Central memory CD4-positive, alpha-beta T cell (primary cell): ENCODE results near the gene LGALSL.

Experiments
- DNase-seq: peaks from one replicate; pipeline ENCODE4 v3.0.0; 2022

The LGALSL gene

DNA sequence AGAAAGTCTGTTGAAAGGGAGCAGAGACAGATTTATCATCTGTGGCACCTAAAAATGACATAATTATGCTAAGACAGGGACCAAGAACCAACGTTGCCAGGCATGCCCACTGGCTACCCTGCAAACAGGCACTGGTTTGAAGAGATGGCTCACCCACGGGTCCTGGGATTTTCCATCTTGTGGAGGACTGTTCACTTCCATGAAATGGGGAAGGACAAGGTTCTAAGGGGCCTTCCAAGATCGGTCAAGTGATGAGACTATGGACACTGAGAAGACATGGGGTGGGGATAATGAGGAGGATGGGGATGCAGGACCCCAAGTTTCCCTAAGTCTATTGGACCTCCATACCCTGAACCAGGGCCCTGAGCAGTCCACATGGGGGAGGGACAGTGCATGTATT, 18.9 kb downstream of the LGALSL start:
- no peak for DNase-seq

DNA sequence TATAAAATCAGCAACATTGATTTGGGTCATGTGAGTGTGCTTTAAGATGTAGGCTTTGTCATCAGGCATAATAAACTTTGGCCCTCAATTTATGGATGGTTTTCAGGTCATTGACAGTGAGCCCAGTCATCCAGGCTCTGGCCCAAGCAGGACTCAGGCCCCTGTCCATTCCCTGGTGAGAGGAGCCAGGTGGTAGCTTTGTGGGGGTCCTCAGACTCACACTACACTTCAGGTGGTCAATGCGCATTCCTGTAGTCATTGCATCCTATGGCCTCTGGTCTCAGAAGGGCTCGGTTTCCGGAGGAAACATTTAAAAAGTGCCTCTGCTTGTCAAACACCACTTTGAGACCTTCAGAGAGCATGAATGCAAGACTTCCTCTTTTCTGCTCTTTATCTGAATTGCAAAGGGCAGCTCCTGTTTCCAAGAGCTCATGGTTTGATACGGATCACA, 20.2 kb downstream of the LGALSL start:
- DNase-seq, result no peak

DNA sequence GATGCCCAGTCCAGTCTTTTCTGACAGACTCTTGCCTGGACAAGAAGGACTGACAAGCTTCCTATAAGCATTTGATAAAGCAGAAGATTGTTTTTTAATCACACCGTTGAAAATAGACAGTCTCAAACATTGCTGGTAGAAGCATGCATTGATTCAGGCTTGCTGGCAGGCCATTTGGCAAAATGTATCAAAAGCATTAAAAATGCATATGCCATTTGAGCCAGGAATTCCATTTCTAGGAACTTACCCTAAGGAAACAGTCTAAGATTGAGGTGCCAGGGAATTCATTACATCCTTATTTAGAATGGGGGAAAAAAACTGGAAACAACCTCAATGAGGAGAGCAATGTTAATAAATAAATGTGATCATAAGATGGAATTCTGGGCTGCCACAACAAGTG, 20.7 kb downstream of the LGALSL start:
- DNase-seq, result no peak

DNA sequence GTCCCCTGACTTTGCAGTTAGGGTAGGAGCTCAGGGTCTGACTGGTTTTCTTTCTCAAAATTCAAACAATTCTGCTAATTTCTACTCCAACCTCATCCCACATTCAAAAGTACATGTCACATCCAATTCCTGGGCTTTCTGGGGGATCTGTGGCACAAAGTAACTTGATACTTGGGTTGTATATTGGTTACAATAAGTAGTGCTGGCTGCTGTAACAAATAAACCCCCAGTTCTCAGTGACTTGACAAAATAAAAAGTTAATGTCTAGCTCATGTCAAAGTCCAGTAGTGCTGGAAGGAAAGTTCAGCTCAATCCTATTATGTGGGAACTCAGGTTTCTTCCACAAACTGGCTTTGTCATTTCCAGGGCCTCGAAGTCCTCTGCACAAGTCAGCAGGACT, 23.1 kb downstream of the LGALSL start:
- no peak for DNase-seq

DNA sequence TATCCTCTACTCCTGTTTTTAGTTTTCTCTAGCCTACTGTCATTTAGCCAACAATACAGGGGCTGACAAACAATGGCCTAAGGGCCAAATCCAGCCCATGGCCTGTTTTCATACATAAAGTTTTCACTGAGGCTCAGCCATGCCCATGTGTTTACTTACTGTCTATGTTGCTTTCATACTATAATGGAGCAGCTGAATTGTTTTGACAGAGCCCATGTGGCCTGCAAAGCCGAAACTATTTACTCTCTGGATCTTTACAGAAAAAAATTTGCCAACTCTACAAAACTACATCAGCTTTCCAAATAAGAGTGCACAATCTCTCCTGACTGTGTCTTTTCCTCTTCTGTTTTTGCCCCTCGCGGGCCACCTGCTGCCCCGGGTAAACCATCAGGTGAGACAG, 24.0 kb downstream of the LGALSL start:
- no peak for DNase-seq

DNA sequence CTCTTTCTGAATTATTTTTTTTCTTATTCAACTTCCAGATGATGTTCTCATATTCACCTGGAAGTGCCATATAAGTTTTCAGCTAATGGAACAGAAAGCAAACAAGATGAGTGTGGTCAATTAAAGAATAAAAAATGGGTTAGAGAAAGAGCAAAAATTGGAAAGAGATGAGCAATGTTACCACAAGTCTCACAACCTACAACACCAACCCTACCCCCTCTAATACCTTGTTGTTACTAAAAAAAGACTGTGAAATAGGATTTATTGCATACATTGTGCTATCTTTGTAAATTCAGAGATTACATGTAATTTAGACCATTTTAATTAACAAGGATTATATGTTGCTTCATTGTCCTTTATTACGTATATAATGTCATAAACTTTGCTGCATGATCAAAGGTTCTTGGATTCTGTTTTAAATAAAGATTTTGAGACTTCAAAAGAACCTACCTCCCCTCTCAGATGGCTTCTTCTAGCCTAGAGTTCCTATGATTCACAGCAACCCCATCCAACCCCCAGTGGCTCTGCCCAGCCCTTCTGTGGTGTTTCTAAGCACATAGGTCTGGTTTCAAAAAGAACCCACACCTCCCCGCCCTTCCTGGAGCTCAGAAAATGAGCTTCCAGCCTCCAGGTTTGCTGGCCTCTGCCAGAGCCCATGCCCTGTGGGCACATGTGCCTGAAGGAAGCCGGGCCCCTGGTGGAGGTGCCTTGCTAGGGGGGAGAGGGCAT, 24.7 kb downstream of the LGALSL start:
- DNase-seq, result no peak

DNA sequence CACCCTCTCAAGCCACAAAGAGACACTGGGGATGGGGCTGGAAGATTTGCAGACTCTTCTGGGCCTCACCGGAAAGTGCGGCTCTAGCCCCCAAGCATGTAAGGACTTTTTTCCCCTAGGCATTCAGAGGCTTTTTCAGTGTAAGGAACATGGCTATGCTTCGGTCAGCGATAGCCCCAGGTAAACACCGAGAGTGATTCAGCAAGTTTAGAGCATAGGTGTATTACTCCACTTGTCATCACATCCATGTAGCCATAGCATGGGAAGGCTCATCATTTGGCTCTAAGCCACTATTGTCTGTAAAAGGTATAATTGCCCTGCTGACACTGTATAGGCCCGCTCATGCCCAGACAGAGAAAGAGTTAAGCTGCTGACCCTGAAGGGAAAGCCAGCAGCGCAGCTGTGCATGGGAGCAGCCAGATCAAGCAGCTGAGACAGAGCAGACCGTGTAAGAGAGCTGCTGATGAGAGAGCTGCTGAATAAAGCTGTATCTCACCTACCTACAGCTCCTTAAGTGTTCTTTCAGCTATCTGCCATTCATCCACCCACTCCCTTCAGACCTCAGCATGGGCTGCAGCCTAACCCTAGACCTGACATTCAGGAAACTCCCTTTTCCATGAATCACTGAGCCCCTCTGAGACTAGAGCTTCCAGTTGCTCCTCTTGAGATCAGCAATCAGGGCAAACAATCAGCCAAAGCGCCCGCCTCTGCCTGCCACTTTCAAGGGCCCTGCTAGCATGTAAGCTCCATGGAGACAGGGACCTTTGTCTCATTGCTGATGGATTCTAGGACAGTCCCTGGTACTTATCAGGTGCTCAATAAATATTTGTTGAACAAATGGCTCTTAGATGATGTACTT, 25.5 kb downstream of the LGALSL start:
- no peak for DNase-seq

DNA sequence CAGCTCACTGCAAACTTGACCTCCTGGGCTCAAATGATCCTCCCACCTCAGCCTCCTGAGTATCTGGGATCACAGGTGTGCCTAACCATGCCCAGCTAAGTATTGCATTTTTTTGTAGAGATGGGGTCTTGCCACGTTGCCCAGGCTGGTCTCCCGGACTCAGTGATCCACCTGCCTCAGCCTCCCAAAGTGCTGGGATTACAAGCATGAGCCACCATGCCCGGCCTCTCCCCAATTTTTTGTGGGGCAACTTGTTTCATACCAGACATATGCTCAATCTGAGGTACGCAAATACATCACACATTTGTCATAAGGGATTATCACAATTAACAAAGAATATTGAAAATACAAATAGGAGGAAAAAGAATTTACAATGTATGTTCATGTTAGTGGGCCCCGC, 27.7 kb downstream of the LGALSL start:
- no peak for DNase-seq

DNA sequence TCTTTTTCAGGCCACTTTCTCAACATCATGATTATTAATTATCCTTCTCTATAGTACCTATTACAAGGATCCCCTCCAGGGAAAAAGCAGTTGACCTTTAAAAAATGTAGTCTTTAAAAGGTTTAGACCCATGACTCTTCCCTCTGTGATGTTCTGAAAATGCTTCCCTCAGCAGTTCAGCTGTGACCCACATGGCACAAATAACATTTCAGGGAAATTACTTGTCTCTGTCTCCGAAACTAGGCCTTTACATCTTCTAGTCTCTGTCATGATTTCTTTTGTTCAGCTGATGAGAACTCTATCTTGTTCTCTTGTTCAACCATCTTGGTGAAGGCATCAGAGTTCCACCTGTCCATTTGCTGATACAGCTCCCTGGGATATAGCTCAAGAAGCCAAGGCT, 28.3 kb downstream of the LGALSL start:
- DNase-seq, result no peak

DNA sequence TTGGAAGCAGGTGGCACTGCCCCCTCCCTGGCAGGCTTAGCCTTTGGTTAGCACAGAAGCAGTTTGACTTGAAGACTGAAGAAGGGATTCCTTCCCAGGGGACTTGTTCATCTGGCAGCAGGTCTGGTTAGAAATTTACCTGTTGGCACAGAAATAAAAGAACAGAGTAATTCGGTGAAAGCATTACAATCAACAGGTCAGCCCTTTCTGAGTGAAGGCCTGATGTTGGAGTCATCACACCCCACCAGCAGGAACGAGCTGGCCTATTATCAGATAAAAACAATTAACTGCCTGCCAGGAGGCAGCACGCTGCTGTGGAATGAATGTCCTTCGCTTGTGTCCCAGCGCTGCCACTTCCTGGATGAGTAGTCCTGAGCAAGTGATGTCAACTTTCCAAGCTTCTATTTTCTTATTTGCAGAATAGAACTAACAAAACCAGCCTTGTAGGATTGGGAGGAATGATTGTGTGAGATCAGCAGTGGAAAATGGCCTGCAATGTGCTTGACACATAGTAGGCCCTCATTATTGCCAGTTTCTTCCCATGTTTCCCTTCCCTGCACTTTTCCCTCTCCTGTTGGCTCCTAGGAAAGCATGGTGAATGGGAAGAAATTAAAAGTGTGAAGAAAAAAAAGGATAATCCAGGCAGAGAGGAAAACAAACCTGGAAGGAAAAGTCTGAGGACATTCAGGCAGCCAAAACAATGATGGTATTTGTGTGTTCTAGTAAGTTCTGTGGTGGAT, 29.0 kb downstream of the LGALSL start:
- no peak for DNase-seq

DNA sequence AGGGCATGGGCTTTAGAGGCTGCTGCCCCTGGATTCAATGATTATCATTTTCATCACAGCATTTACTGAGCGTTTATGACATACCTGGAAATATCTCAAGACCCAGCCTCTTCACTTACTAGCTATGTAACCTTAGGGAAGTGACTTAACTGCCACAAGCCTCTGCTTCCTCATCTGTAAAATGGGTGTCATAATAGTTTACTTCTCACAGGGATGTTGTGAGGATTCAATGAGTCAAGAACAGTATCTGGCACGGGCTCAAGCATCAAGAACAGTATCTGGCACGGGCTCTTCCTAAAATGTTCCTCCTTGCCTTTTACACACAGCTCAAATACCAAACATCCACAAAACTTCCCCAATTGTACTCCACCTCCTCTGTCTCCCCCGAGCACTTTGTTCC, 31.4 kb downstream of the LGALSL start:
- DNase-seq, result no peak

DNA sequence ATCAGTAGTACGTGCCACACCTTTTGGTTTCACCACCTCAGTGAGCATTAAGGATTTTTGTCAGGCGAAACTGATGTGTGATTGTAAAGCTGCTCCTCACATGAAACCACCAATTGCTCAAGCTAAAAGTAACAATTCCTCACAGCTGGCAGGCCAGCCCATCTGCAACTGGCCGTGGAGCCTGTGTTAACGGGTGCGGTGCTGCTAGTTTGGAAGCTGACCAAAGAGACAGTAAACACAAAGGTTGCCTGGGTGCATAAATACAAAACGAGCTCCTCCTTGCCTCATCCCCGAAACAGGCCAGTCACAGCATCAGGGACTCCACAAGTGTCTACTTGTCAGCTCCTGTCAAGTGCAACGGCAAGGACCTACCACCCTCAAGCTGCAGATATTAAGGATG, 32.0 kb downstream of the LGALSL start:
- no peak for DNase-seq

DNA sequence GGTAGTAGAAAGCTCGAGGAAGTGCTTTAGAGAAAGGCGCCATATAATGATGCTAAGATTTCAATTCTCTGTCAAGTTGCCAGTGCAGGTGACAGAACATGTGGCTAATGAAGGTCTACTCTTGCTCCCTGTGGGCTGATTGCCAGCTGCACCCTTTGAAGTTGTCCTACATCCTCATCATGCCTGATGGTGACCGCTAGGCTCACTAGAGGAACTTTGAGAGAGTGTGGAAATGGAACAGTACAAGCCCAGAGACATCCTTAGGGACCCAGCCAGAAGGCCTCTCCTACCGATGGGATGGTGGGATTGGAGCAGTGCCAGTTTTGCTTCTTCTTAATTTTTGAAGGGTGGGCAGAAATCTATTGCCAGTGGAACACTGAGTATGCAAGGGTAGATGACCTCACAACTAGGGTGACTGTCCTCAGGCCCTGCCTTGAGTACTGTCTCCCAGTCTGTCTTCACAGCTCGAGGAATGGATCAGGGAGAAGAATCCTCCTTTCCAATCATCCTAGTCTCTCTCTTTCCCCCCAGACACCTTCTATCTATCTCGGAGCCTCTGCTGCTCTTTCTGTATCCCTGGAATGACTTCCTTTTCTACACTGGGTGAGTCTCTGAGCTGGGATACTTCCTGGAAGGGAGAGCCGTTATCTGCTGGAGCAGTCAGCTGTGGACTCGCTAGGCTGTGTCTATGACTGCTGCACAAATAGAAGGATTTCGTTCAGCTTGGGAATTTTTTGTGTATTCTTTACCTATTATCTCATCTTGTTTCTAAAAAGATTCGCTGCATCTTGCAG, 33.5 kb downstream of the LGALSL start:
- DNase-seq, result no peak

DNA sequence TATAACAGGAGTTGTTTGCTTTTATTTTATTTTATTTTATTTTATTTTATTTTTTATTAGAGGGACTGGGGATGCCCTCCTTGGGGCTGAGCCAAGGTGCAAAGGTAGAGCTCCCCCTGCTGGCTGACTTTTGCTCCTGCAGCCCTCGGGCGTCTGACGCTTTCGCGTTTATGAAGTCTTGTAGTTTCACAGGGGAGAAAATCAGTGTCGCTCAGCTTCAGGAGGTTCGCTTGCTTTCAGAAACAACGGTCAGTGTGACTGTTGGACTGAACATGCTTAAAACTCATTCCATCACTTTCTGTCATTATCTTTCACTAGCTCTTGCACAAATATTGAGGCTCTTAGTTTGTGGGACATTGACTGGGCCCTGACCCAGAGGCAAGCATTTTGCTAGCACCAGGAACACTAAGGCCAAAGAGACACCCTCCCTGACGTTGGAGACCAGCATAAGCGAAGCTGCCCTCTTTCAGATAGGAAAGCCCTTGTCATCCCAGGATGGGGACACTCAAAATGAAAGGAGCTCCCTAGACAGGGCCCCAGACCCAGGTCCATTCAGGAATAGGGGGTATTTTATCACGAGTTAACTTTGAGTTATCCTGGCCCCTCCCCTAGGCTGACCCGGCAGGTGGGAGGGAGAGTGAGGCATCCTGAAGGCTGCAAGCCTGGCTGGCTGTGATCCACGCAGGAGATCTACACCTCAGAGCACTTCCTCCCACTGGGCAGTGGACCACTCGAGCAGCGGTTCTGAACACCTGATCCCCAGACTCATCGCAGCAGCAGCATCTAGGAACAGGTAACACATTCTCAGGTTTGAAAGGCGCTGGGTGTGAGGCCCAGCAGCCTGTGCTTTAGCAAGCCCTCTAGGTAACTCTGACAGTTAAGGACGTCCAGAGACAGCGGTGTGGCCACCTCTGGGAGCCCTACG, 34.4 kb downstream of the LGALSL start:
- peak; percentile 54 for DNase-seq

DNA sequence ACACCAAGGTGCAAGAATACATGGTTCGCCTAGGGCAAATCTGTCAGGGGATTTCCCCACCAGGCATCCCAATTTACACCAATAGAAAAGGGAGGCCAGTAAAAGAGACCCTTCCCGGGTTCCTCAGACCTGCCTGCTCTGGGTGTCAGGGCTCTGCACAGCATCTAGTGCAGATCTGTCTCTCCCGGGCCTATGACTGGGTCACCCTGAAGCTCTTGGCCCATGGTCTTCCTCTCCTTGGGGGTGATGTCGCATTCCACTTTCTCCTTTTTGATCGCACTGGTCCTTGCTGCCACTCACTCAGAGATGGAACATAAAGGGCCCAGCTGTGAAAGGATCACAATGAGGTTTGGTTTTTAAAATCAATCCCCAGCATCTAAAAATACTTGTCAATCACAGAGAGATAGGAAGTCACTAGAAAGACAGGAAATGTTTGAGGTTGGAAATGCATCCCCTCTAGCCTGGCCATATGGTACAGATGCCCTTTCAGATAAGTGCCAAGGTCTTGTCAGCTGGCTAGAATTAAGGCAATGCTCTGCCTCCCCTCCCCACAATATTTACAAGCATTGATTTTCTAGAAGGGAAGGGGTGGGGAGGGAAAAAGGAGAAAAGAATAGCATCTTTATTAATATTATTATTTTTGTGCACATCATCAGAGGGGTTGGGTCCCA, 35.3 kb downstream of the LGALSL start:
- no peak for DNase-seq

DNA sequence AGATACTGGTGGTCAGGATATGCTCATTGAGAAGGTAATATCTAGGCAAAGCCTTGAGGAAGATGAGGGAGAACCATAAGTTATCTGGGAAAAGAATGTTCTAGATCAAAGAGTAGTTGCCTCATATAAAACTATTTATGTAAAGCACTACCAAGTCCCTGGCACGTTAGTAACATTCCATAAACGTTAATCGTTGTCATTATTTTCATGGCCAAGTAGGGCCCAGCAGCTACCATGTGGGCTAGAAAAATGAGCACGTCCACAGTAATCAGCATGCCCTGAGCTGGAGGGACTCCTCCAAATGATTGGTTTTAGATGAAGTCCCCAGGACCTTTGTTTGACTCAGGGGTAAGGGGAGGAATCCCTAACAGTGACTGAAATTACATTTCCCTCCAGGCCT, 37.5 kb downstream of the LGALSL start:
- DNase-seq, result no peak

DNA sequence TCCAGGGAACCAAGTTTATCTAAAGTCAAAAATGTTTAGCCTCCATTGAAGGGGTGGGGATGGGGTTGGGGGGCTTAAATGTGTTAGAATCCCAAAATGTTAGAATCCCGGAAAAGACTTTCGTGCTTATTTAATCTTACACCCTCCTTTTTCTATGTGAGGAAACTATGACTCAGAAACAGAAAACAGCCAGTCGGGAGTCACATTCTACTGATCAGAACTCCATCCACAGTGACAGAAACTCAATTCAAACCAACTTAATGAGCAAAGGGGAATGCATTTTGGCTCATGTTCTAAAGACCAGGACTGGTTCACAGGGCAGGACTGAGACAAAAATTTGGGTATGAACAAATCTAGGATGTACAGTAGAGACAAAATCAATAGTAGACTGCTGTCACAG, 38.3 kb downstream of the LGALSL start:
- DNase-seq, result no peak

DNA sequence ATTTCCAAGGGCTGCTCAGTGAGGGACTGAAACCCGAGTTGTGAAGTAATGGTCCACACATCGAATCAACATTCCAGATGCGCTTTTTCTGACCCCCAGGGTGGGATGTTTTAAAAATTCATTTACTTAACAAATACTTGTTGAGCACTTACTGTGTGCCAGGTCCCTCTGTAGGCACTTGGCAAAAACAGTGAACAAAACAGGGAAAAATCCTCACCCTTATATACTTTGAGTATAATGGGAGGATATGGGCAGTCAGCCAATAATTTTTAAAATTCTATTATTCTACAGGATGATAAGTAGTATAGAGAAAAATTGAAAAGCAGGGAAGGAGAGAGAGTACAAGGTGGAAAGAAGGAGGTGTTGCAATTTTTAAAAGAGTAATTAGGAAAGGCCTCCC, 38.9 kb downstream of the LGALSL start:
- DNase-seq, result no peak

DNA sequence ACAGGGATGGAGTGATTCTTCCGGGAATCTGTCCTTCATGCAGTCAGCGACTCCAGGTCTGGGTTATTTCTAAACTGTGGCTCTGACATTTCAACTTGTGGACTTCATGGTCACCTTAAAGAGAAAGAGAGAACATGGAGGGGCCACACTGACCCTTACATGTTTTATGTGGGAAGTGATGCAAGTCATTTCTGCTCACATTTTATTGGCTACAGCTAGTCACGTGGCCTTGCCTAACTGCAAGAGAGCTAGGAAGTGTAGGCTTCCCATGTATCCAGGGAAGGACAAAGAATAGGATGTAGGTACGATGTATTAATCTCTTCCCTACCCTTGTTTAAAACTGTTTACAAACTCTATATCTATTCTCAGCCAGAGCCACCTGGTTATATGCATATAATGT, 39.8 kb downstream of the LGALSL start:
- no peak for DNase-seq

DNA sequence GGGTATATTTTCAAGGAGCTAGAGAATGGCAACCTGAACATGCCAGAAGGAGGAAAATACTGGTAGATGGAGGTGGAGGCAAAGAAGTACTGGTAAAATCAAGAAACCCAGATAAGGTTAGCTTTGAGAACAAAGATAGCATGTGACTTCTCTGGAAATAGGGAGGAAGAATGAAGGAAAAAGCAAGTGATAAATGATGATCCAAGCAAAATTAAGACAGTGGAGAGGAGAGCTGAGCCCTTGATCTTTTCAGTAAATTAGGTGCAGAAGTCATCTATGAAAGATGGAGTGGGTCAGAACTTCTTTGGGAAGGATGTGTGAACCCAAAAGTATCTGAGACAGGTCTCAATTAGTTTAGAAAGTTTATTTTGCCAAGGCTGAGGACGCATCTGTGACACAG, 44.5 kb downstream of the LGALSL start:
- no peak for DNase-seq

DNA sequence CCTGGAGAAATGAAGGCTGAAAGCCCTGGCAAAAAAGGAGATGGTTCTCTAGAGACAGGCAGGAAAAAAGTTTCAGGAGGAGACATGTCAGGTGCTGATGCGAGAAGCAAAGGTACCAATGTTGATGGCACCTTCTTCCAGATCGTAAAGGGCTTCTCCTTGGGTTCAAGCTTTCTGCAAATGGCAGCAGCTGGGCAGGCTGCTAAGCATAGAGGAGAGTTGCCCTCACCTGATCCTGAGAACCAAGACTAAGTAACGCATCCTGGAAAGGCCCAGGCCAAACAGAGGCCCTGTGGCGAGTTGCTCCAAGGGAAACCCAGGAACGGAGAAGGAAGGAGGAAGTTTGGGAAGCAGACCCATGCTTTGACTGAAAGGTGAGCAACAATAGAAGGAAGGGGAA, 46.6 kb downstream of the LGALSL start:
- no peak for DNase-seq
